Left ventricle myocardium superior (tissue), 1 donor: ENCODE results near the gene ITPA. TPM values are rescaled to one million over a fixed set of nuclear protein-coding genes. Genes with fewer than 3 reads are reported as not detected.

Experiments
- ATAC-seq: fragments of 200-7000 bp; cut with Tn5 transposase; one replicate; pipeline ENCODE4 v1.9.1; 2020; ENCODE audit warnings: mild to moderate bottlenecking, moderate library complexity
- DNase-seq: peaks from one replicate; pipeline ENCODE4 v3.0.0-alpha.2; 2020
- intact Hi-C: fragments of 100-400 bp; cut with micrococcal nuclease; formaldehyde crosslinking; loops from one replicate; pipeline ENCODE4 v1.11.0; 2022
- total RNA-seq: library from RNA; stranded (reverse); fragmentation: NEBNext Ultra II Directional; extraction: Animal tissue kit (Norgen Biotek cat#: 25700); gene quantifications from one replicate; pipeline ENCODE4 v1.2.1, GENCODE V29; 2021
- donor health status: DM: no; HTN: yes; CAD: no; lungs with severe emphysema.

ITPA gene
- total RNA-seq, 1 donor from 2014 or later, result 17.2 TPM

DNA sequence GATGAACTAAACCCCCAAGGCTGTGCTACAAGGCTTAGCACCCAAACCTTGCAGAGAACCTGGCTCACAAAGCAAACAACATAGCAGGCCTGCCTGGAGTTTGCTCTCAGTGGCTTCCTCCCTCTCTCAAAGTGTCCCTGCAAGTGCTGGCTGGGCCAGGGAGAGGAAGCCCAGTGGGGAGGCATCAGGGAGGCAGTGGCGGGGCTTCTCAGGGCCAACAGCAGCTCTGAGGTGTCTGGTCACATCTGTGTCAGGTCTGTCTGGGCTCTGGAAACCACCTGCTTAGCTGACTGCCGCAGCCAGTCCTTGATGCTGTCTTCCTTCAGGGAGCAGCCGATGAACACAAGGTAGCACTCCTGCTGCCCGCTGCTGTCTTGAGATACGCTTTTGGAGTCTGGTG, 46.4 kb downstream of the ITPA start:
- ATAC-seq, result no peak
- intact Hi-C loops, result no loop called here
- DNase-seq, result no peak

DNA sequence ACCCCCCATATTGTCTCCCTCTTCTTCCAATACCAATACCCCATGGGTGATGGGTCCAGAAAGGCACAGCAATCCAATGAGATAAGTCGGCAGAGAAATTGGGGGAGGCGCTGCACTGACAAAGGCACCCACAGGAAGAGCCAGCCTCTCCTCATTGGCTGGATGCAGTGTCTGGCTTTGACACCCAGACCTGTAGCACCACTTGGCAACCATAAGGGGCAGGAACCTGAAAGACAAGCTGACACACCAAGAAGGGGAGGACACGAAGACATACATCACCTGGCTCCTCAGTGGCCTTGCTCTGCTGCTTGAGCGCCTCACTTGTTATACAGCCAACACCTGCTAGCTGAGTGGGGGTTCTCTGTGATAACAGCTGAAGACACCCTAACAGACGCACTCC, 49.1 kb downstream of the ITPA start:
- intact Hi-C loops, result no loop called here
- DNase-seq (no peak), ATAC-seq (no peak)

- DNase-seq, result no peak
- ATAC-seq, result no peak
- intact Hi-C loops, result no loop called here
These were observed 53.3 kb downstream of the ITPA start for GRCh38 chr20:3262566-3262965.

GRCh38 chr20:3270051-3270450, 60.8 kb downstream of the ITPA start:
- ATAC-seq (no peak), DNase-seq (no peak)
- intact Hi-C loops, result no loop called here

DNA sequence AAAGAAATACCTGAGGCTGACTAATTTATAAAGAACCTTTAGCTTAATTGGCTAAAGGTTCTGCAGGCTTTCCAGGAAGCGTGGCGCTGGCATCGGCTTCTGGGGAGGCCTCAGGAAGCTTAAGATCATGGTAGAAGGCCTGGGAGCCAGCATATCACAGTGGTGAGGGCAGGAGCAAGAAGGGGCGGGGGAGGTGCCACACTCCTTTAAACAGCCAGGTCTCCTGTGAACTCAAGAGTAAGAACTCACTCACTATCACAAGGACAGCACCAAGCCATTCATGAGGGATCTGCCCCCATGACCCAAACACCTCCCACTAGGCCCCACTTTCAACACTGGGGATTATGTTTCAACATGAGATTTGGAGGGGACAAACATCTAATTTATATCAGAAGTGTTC, 64.1 kb downstream of the ITPA start:
- ATAC-seq (no peak), DNase-seq (no peak)
- intact Hi-C loops, result no loop called here

Other genes starting within 250 kb of the ITPA start
- not detected for gene GNRH2, start 165.9 kb upstream of the ITPA start, total RNA-seq
- gene MRPS26, start 163.4 kb upstream of the ITPA start, total RNA-seq, result 57.5 TPM
- not detected for gene OXT, start 137.9 kb upstream of the ITPA start, total RNA-seq
- gene AVP, start 124.8 kb upstream of the ITPA start, total RNA-seq, result not detected
- gene FASTKD5, start 49.6 kb upstream of the ITPA start, total RNA-seq, result 29.1 TPM
- 2.9 TPM for gene UBOX5, start 49.6 kb upstream of the ITPA start, total RNA-seq
- 17.6 TPM for gene LZTS3, start 35.9 kb upstream of the ITPA start, total RNA-seq
- 37.2 TPM for gene DDRGK1, start 4.8 kb upstream of the ITPA start, total RNA-seq
- gene SLC4A11, start 29.7 kb downstream of the ITPA start, total RNA-seq, result 0.82 TPM
- gene DNAAF9, start 198.2 kb downstream of the ITPA start, total RNA-seq, result 20.1 TPM